Esophagus muscularis mucosa (tissue), 4 donors: Measurements from ENCODE around the gene TUBB.

Experiments
- EP300 ChIP-seq: sonication (generic); formaldehyde crosslinking; IDR thresholded peaks from one replicate; pipeline ENCODE4 v1.6.1; 2017; ENCODE audit warnings: antibody characterized with exemption
- POLR2A ChIP-seq: fragments of 450-650 bp; IDR thresholded peaks from one replicate; pipeline ENCODE4 v1.6.1; 2017; ENCODE audit warnings: antibody characterized with exemption, moderate library complexity, mild to moderate bottlenecking, low read depth
- POLR2AphosphoS5 ChIP-seq, 2 donors: sonication (generic); formaldehyde crosslinking; IDR thresholded peaks; one replicate each; pipeline ENCODE4 v1.6.1; 2017; ENCODE audit warnings: antibody characterized with exemption in 2 of 2
- TF ChIP-seq, protein P1 (sequence below), 3 experiments: fragments of 200-600 bp in 2 of 3; fragments of 450-650 bp in 1 of 3; sonication (generic) in 2 of 3; IDR thresholded peaks; one replicate each; pipeline ENCODE4 v1.5.1; 2017 to 2019; ENCODE audit warnings: antibody characterized with exemption in 3 of 3, mild to moderate bottlenecking in 2 of 3, moderate library complexity in 1 of 3

DNA sequence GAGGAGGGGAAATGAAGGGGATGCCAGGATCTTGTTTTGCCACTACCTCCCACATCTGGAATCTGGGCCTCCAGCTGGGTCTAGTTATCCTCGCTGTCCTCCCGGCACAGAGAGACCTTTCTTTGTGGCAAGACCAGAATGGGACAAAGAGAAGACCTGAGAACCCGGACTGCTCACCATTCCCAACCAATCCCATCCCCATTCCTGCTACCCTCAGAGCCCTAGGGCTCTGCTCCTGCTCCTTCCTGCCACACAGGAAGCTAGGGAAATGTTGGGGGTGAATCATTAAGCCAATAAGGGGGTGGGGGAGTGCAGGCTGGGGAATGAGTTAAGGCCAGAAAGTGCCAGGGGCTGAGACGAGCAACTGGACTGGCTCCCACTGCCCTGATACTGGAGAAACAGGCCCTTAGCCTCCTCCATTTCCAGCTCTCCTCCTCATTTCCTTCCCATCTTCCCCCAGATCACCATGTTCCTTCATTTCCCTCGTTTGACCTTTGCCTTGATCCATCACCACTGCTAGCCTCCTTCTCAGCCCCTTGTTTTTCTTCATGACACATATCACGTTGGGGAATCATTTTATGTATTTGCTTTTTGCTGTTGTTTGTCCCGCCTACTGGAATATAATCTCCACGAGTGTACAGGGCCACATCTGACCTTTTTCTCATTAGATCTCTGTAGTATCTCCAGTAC is 28.8 kb downstream of the TUBB start:
- TF ChIP-seq, protein P1, sequence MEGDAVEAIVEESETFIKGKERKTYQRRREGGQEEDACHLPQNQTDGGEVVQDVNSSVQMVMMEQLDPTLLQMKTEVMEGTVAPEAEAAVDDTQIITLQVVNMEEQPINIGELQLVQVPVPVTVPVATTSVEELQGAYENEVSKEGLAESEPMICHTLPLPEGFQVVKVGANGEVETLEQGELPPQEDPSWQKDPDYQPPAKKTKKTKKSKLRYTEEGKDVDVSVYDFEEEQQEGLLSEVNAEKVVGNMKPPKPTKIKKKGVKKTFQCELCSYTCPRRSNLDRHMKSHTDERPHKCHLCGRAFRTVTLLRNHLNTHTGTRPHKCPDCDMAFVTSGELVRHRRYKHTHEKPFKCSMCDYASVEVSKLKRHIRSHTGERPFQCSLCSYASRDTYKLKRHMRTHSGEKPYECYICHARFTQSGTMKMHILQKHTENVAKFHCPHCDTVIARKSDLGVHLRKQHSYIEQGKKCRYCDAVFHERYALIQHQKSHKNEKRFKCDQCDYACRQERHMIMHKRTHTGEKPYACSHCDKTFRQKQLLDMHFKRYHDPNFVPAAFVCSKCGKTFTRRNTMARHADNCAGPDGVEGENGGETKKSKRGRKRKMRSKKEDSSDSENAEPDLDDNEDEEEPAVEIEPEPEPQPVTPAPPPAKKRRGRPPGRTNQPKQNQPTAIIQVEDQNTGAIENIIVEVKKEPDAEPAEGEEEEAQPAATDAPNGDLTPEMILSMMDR (IDR thresholded peaks at IDR 0.05): no peak
- TF ChIP-seq POLR2A (no peak), POLR2AphosphoS5 (IDR thresholded peaks at IDR 0.05) (no peak), EP300 (no peak)
